B cell (primary cell): ENCODE measurements around the gene PTPRN. TPM values are rescaled to one million over a fixed set of nuclear protein-coding genes. Genes with fewer than 3 reads are reported as not detected.

Experiments used
- ATAC-seq: fragments of 200-7000 bp; cut with Tn5 transposase; one replicate; pipeline ENCODE4 v1.10.0; 2021; ENCODE audit warnings: low read depth, mild to moderate bottlenecking, moderate number of reproducible peaks, moderate library complexity
- CTCF ChIA-PET: fragments of 350-600 bp; sonication (Branson Sonifier 250); formaldehyde crosslinking; loops from one replicate; lab custom pipeline; 2021; ENCODE audit warnings: antibody characterized with exemption, inconsistent platforms; lab: Charles Lee
- POLR2A ChIA-PET: fragments of 350-600 bp; sonication (Branson Sonifier 250); formaldehyde crosslinking; loops from one replicate; lab custom pipeline; 2021; ENCODE audit warnings: antibody characterized with exemption; lab: Charles Lee
- DNase-seq: peaks from one replicate; pipeline ENCODE4 v3.0.0; 2013
- H2AFZ ChIP-seq: 2 replicates; pipeline ENCODE4 v1.6.1; 2012; ENCODE audit warnings: mild to moderate bottlenecking, low read depth, low read length; ENCODE audit not compliant: insufficient read depth, poor library complexity, severe bottlenecking
- H3K27ac ChIP-seq, 2 donors: 1 replicate in 1 of 2; 2 replicates in 1 of 2; pipeline ENCODE4 v1.5.1; 2012 to 2013; ENCODE audit warnings: low read length in 2 of 2, mild to moderate bottlenecking in 2 of 2, moderate library complexity in 1 of 2
- H3K27me3 ChIP-seq, 4 experiments: fragments of 200-600 bp in 1 of 4; sonication (generic) in 1 of 4; replicated peaks in 1 of 4; 1 replicate in 2 of 4; 2 replicates in 2 of 4; pipeline versions ENCODE4 v1.6.1 to v1.7.0; 2013 to 2016; ENCODE audit warnings: low read length in 3 of 4, mild to moderate bottlenecking in 2 of 4, mixed read lengths in 1 of 4, moderate library complexity in 1 of 4; ENCODE audit not compliant: insufficient read depth in 4 of 4, control insufficient read depth in 3 of 4; ENCODE audit errors: control extremely low read depth in 1 of 4
- H3K36me3 ChIP-seq, 2 experiments: replicated peaks in 1 of 2; 1 replicate in 1 of 2; 2 replicates in 1 of 2; pipeline versions ENCODE4 v1.6.1 to v1.7.1; 2013; ENCODE audit warnings: low read length in 1 of 2; ENCODE audit not compliant: insufficient read depth in 2 of 2, control insufficient read depth in 1 of 2; ENCODE audit errors: control extremely low read depth in 1 of 2, extremely low read depth in 1 of 2
- H3K4me1 ChIP-seq, 2 donors: fragments of 200-600 bp in 1 of 2; sonication (generic) in 1 of 2; 1 replicate in 1 of 2; 2 replicates in 1 of 2; pipeline versions ENCODE4 v1.5.1 to v1.6.1; 2013 to 2017; ENCODE audit warnings: low read length in 2 of 2; ENCODE audit not compliant: control insufficient read depth in 2 of 2, insufficient read depth in 2 of 2
- H3K4me2 ChIP-seq: replicated peaks from 2 replicates; pipeline ENCODE3; 2012; ENCODE audit warnings: mild to moderate bottlenecking, low read depth, low read length; ENCODE audit not compliant: poor library complexity, severe bottlenecking
- H3K4me3 ChIP-seq, 5 experiments: fragments of 200-600 bp in 1 of 5; sonication (generic) in 1 of 5; 1 replicate in 3 of 5; 2 replicates in 2 of 5; pipeline versions ENCODE4 v1.5.1 to v1.7.0; 2011 to 2016; ENCODE audit warnings: low read length in 4 of 5, mild to moderate bottlenecking in 4 of 5, low read depth in 2 of 5, control low read depth in 1 of 5, moderate library complexity in 1 of 5; ENCODE audit not compliant: insufficient read depth in 1 of 5; ENCODE audit errors: control extremely low read depth in 1 of 5, extremely low read depth in 1 of 5
- H3K79me2 ChIP-seq: fragments of 200-600 bp; sonication (generic); one replicate; pipeline ENCODE4 v1.6.0; 2016; ENCODE audit warnings: low read length; ENCODE audit not compliant: control insufficient read depth, insufficient read depth
- H3K9ac ChIP-seq: fragments of 200-600 bp; sonication (generic); 2 replicates; pipeline ENCODE4 v1.6.1; 2017; ENCODE audit warnings: mild to moderate bottlenecking, low read length, moderate library complexity
- H3K9me3 ChIP-seq, 3 donors: one replicate each; pipeline versions ENCODE4 v1.6.1 to v1.7.1; 2013; ENCODE audit warnings: low read length in 2 of 3; ENCODE audit not compliant: control insufficient read depth in 2 of 3, insufficient read depth in 1 of 3; ENCODE audit errors: control extremely low read depth in 1 of 3
- H4K20me1 ChIP-seq: 2 replicates; pipeline ENCODE4 v1.6.0; 2012; ENCODE audit warnings: mild to moderate bottlenecking, low read length; ENCODE audit not compliant: insufficient read depth, control insufficient read depth, poor library complexity, severe bottlenecking
- H3K27ac Mint-ChIP-seq: one replicate; pipeline ENCODE4 v1.8.0; 2021; ENCODE audit warnings: mixed read lengths
- H3K27me3 Mint-ChIP-seq: one replicate; pipeline ENCODE4 v1.8.0; 2021; ENCODE audit warnings: mixed read lengths
- H3K4me1 Mint-ChIP-seq: one replicate; pipeline ENCODE4 v1.8.0; 2021; ENCODE audit warnings: mixed read lengths
- H3K4me3 Mint-ChIP-seq: one replicate; pipeline ENCODE4 v1.8.0; 2021; ENCODE audit warnings: mixed read lengths
- H3K9me3 Mint-ChIP-seq: one replicate; pipeline ENCODE4 v1.8.0; 2022; ENCODE audit warnings: mixed read lengths; ENCODE audit not compliant: insufficient read depth
- CTCF ChIP-seq: fragments of 200-600 bp; IDR thresholded peaks from one replicate; pipeline ENCODE4 v1.8.0; 2022; ENCODE audit warnings: antibody characterized with exemption, mild to moderate bottlenecking
- EZH2 ChIP-seq: IDR thresholded peaks from 2 replicates; pipeline ENCODE4 v1.6.1; 2012; ENCODE audit warnings: borderline replicate concordance, low read depth, mild to moderate bottlenecking, moderate library complexity, low read length; ENCODE audit not compliant: insufficient read depth, poor library complexity, severe bottlenecking
- WGBS: methylation state at CpG from one replicate; pipeline ENCODE4 v1.1.5; 2013; ENCODE audit warnings: missing lambda C conversion rate; ENCODE audit not compliant: insufficient coverage; 5-methylcytosine and 5-hydroxymethylcytosine counted together
- intact Hi-C: fragments of 100-400 bp; cut with micrococcal nuclease; formaldehyde crosslinking; loops from one replicate; pipeline ENCODE4 v1.10.0; 2022
- polyA plus RNA-seq: library from polyadenylated mRNA; depleted of rRNA; stranded (reverse); fragments of >200 nt; gene quantifications from 2 replicates; pipeline ENCODE4 v1.2.3, GENCODE V29; 2012
- total RNA-seq, 2 donors: library from RNA; stranded (reverse); fragments of 120-200 nt in 1 of 2; gene quantifications; 1 replicate in 1 of 2; 2 replicates in 1 of 2; pipeline versions ENCODE4 v1.2.3 to v1.2.4, GENCODE V29; 2013 to 2022

Gene PTPRN
- total and polyA plus RNA-seq, 2 donors (not counting 1 experiment from before 2014, with no cell fraction given): 0.04 TPM; not detected in 1

- no peak overlapping the region for H2AFZ ChIP-seq
- ATAC-seq (no peak), DNase-seq (no peak)
- H3K27me3 ChIP-seq: no peaks in the 10 kb centered on the region
- no peak overlapping the region for H3K4me3 ChIP-seq
- H3K9me3 Mint-ChIP-seq: no peaks in the 10 kb centered on the region
- H3K79me2 ChIP-seq: no peaks in the 10 kb centered on the region
- H3K9me3 ChIP-seq: no peaks in the 10 kb centered on the region
- peaks cover 23 to 31% of the 10 kb centered on the region in 2 donors for H3K4me1 ChIP-seq
- H3K4me3 Mint-ChIP-seq: no peak overlapping the region
- peaks cover 2 to 62% of the 10 kb centered on the region in 2 experiments for H3K36me3 ChIP-seq
- H3K9ac ChIP-seq: no peak overlapping the region
- peaks cover 28% of the 10 kb centered on the region for H3K4me1 Mint-ChIP-seq
- POLR2A ChIA-PET: interaction anchor here (1.4 kb wide), 1 partner anchor 28 kb away, joined by 3 read pairs; no protein-coding TSS in a partner anchor
- TF ChIP-seq CTCF: no peak
- TF ChIP-seq EZH2: no peak
- H4K20me1 ChIP-seq: peaks cover 50% of the 10 kb centered on the region
- 97% methylated on average over 11 of the region's 17 CpGs for WGBS
- CTCF ChIA-PET: interaction anchor here (0.8 to 15.8 kb wide), 5 partner anchors 10 to 106 kb away, joined by 3 to 239 read pairs (median 3); partner anchors contain the start of gene CNPPD1
- H3K27me3 Mint-ChIP-seq: no peaks in the 10 kb centered on the region
- H3K4me2 ChIP-seq: no peak overlapping the region
- intact Hi-C loops: no loop called here
- H3K27ac ChIP-seq: no peak overlapping the region
- peak overlapping the region; percentile 56 for H3K27ac Mint-ChIP-seq
Measured at GRCh38 chr2:219282943-219283581, 26.1 kb downstream of the PTPRN start.

GRCh38 chr2:219282375-219282774, 26.8 kb downstream of the PTPRN start:
- Mint-ChIP-seq H3K9me3 (no peaks in the 10 kb centered on the region), H3K27me3 (no peaks in the 10 kb centered on the region), H3K4me3 (no peak overlapping the region), H3K27ac (no peak overlapping the region), H3K4me1 (peaks cover 35% of the 10 kb centered on the region)
- Histone ChIP-seq H3K4me1 (peaks cover 27 to 38% of the 10 kb centered on the region in 2 donors), H4K20me1 (peaks cover 50% of the 10 kb centered on the region), H3K4me2 (no peak overlapping the region), H3K4me3 (no peak overlapping the region), H3K79me2 (peaks cover 3% of the 10 kb centered on the region), H3K9me3 (no peaks in the 10 kb centered on the region), H2AFZ (no peak overlapping the region), H3K27ac (no peak overlapping the region), H3K27me3 (no peaks in the 10 kb centered on the region), H3K9ac (no peak overlapping the region), H3K36me3 (peaks cover 2 to 62% of the 10 kb centered on the region in 2 experiments)
- CTCF ChIA-PET: interaction anchor here (0.9 to 15.8 kb wide), 5 partner anchors 11 to 77 kb away, joined by 3 to 239 read pairs (median 5); partner anchors contain the start of genes ANKZF1 and ATG9A
- intact Hi-C loops: no loop called here
- WGBS: 100% methylated on average over 1 of the region's 5 CpGs
- POLR2A ChIA-PET: interaction anchor here (0.6 to 7.2 kb wide), 3 partner anchors 29 to 401 kb away, joined by 3 to 106 read pairs (median 8); partner anchors contain the start of genes TUBA4A and TUBA4B
- DNase-seq: no peak
- ATAC-seq: no peak
- no peak for TF ChIP-seq CTCF
- no peak for TF ChIP-seq EZH2
